ENCODE measurements around the gene FOSL2.

GRCh38 chr2:28406276-28407096 lies 13.8 kb downstream of the FOSL2 start:
- TF ChIP-seq CTCF (IDR thresholded peaks at IDR 0.05) (no peak), EZH2 (IDR thresholded peaks at IDR 0.05; ENCODE audit: borderline replicate concordance, insufficient read depth, low read depth, low read length, poor library complexity, severe bottlenecking) (no peak)
